A673 (cell line): ENCODE data around the gene RABL6. TPM values are rescaled to one million over a fixed set of nuclear protein-coding genes. Genes with fewer than 3 reads are reported as not detected.
"Not testable (repeated sequence)": the region's sequence is repeated elsewhere in the genome, so short reads cannot be mapped to it uniquely, and the experiment has no call there.

Experiments
- BruUV-seq: library from RNA; stranded (reverse); fragments of 400-500 nt; replicated peaks from 2 replicates; lab custom pipeline; 2021; lab: Mats Ljungman, UMichigan
- CTCF ChIA-PET: fragments of 300-600 bp; sonication (Branson Sonifier 250); formaldehyde crosslinking; loops from one replicate; lab custom pipeline; 2022; ENCODE audit warnings: antibody characterized with exemption; lab: Charles Lee
- POLR2A ChIA-PET: fragments of 300-600 bp; sonication (Branson Sonifier 250); formaldehyde crosslinking; loops from one replicate; lab custom pipeline; 2022; ENCODE audit warnings: antibody characterized with exemption; ENCODE audit not compliant: low non-redundant PET; lab: Charles Lee
- DNase-seq: peaks from one replicate; pipeline ENCODE4 v3.0.0-alpha.2; 2015; ENCODE audit warnings: low spot score
- H3K27ac ChIP-seq: fragments of 200-600 bp; sonication (generic); 2 replicates; pipeline ENCODE4 v1.5.1; 2016; ENCODE audit warnings: mixed run types, low read depth, mild to moderate bottlenecking, mixed read lengths, antibody characterized with exemption, low read length; ENCODE audit not compliant: poor library complexity, severe bottlenecking
- H3K27me3 ChIP-seq: fragments of 200-600 bp; sonication (generic); replicated peaks from 2 replicates; pipeline ENCODE4 v1.6.1; 2017; ENCODE audit warnings: mixed run types, low read depth, mild to moderate bottlenecking, mixed read lengths, antibody characterized with exemption, low read length; ENCODE audit not compliant: insufficient read depth, poor library complexity
- H3K36me3 ChIP-seq: fragments of 200-600 bp; sonication (generic); 2 replicates; pipeline ENCODE4 v1.6.1; 2016; ENCODE audit warnings: mixed run types, mild to moderate bottlenecking, mixed read lengths, antibody characterized with exemption, low read length; ENCODE audit not compliant: insufficient read depth, poor library complexity, severe bottlenecking
- H3K4me1 ChIP-seq: fragments of 200-600 bp; sonication (generic); 2 replicates; pipeline ENCODE4 v1.6.1; 2017; ENCODE audit warnings: mixed run types, mild to moderate bottlenecking, mixed read lengths, antibody characterized with exemption, low read length; ENCODE audit not compliant: insufficient read depth, poor library complexity, severe bottlenecking
- H3K4me3 ChIP-seq: fragments of 200-600 bp; sonication (generic); 2 replicates; pipeline ENCODE4 v1.5.1; 2016; ENCODE audit warnings: low read depth, mixed run types, mild to moderate bottlenecking, mixed read lengths, low read length; ENCODE audit not compliant: poor library complexity, severe bottlenecking
- H3K9me3 ChIP-seq: fragments of 200-600 bp; sonication (generic); 2 replicates; pipeline ENCODE4 v1.6.1; 2016; ENCODE audit warnings: mixed run types, low read depth, mild to moderate bottlenecking, mixed read lengths, antibody characterized with exemption, low read length; ENCODE audit not compliant: poor library complexity, severe bottlenecking
- CTCF ChIP-seq: fragments of 300-800, 200-600 bp; sonication (generic); conservative IDR thresholded peaks from 2 replicates; pipeline ENCODE4 v1.5.1; 2017; ENCODE audit warnings: low read depth, mild to moderate bottlenecking, antibody characterized with exemption, low read length, moderate library complexity, mixed read lengths
- EZH2 ChIP-seq: fragments of 200-600 bp; sonication (generic); IDR thresholded peaks from 2 replicates; pipeline ENCODE4 v1.6.1; 2017; ENCODE audit warnings: borderline replicate concordance, low read depth, mild to moderate bottlenecking, mixed read lengths, antibody characterized with exemption, low read length; ENCODE audit not compliant: poor library complexity, severe bottlenecking
- intact Hi-C: fragments of 100-400 bp; cut with micrococcal nuclease; formaldehyde crosslinking; loops from one replicate; pipeline ENCODE4 v1.10.0; 2022; ENCODE audit not compliant: unreplicated experiment
- total RNA-seq: library from RNA; stranded (reverse); gene quantifications from 2 replicates; pipeline ENCODE4 v1.2.3, GENCODE V29; 2021

RABL6 gene
- total RNA-seq, 1 experiment from 2014 or later: 210 TPM

- TF ChIP-seq CTCF (no peak), EZH2 (no peak)
- intact Hi-C loops: no loop called here
- Histone ChIP-seq H3K4me1 (peaks cover 6% of the 10 kb centered on the region), H3K9me3 (no peaks in the 10 kb centered on the region), H3K4me3 (no peak overlapping the region), H3K36me3 (no peaks in the 10 kb centered on the region), H3K27ac (no peak overlapping the region), H3K27me3 (no peaks in the 10 kb centered on the region)
- no peak for DNase-seq
- BruUV-seq: no TSS peak
- CTCF ChIA-PET: interaction anchor here (1.2 kb wide), 2 partner anchors 22 to 249 kb away, joined by 3 to 5 read pairs; partner anchors contain the start of gene LCN15
- POLR2A ChIA-PET: no interaction called here
Observed at GRCh38 chr9:136786451-136786850, 21.3 kb upstream of the RABL6 start.

- BruUV-seq, H3K27me3 ChIP-seq, H3K9me3 ChIP-seq, H3K36me3 ChIP-seq, H3K4me3 ChIP-seq, DNase-seq, H3K27ac ChIP-seq, POLR2A ChIA-PET: not testable (repeated sequence)
- peaks cover 11% of the 10 kb centered on the region for H3K4me1 ChIP-seq
- CTCF ChIA-PET: interaction anchor here (1.2 kb wide), 2 partner anchors 23 to 248 kb away, joined by 3 to 5 read pairs; partner anchors contain the start of gene LCN15
- intact Hi-C loops: loop anchor here (1.0 kb wide), 1 partner anchor 248 kb away; no protein-coding TSS in a partner anchor
Observed at GRCh38 chr9:136786983-136787382, 20.8 kb upstream of the RABL6 start.

GRCh38 chr9:136787690-136788400 is 19.9 kb upstream of the RABL6 start:
- no peaks in the 10 kb centered on the region for H3K27me3 ChIP-seq
- H3K27ac ChIP-seq: no peak overlapping the region
- peak; percentile 82 for DNase-seq
- no peaks in the 10 kb centered on the region for H3K9me3 ChIP-seq
- intact Hi-C loops: loop anchor here (1.0 kb wide), 1 partner anchor 247 kb away; no protein-coding TSS in a partner anchor
- ChIA-PET CTCF (no interaction called here), POLR2A (no interaction called here)
- H3K36me3 ChIP-seq: no peaks in the 10 kb centered on the region
- peaks cover 16% of the 10 kb centered on the region for H3K4me1 ChIP-seq
- no peak for TF ChIP-seq EZH2
- TF ChIP-seq CTCF: peak; percentile 85
- no peak overlapping the region for H3K4me3 ChIP-seq
- no TSS peak for BruUV-seq

- H3K4me3 ChIP-seq, intact Hi-C loops, H3K36me3 ChIP-seq, H3K9me3 ChIP-seq, H3K27me3 ChIP-seq, BruUV-seq, DNase-seq, CTCF ChIA-PET, H3K27ac ChIP-seq: not testable (repeated sequence)
- peaks cover 16% of the 10 kb centered on the region for H3K4me1 ChIP-seq
- POLR2A ChIA-PET: interaction anchor here (0.6 kb wide), 1 partner anchor 282 kb away, joined by 3 read pairs; the partner anchor contains the start of gene SAPCD2
Observed at GRCh38 chr9:136788644-136789522, 18.9 kb upstream of the RABL6 start.
